Endothelial cell of umbilical vein (primary cell): ENCODE results near the gene DMD. TPM values are rescaled to one million over a fixed set of nuclear protein-coding genes. Genes with fewer than 3 reads are reported as not detected.

Source experiments
- BruUV-seq: library from RNA; stranded (reverse); fragments of 400-500 nt; replicated peaks from 2 replicates; lab custom pipeline; 2021; lab: Mats Ljungman, UMichigan
- CTCF ChIA-PET: fragments of 300-600, 350-600 bp; sonication (Branson Sonifier 250); formaldehyde crosslinking; loops from one replicate; lab custom pipeline; 2021; ENCODE audit warnings: antibody characterized with exemption, inconsistent platforms; lab: Charles Lee
- POLR2A ChIA-PET: fragments of 300-600, 350-600 bp; sonication (Branson Sonifier 250); formaldehyde crosslinking; loops from one replicate; lab custom pipeline; 2021; ENCODE audit warnings: antibody characterized with exemption, inconsistent platforms; lab: Charles Lee
- DNase-seq: peaks from one replicate; pipeline ENCODE4 v3.0.0-alpha.2; 2011; ENCODE audit warnings: low read depth, low spot score
- FAIRE-seq: peaks from 2 replicates; lab custom pipeline; 2011; peaks lifted over from hg19 to GRCh38; lab: Jason Lieb, UNC
- H2AFZ ChIP-seq: 2 replicates; pipeline ENCODE4 v1.6.0; 2012; ENCODE audit warnings: low read depth, low read length, control low read depth, inconsistent platforms
- H3K27ac ChIP-seq: 2 replicates; pipeline ENCODE4 v1.5.1; 2011; ENCODE audit warnings: low read depth, mild to moderate bottlenecking, control low read depth, low read length, moderate library complexity; ENCODE audit not compliant: insufficient read depth
- H3K27me3 ChIP-seq, 2 experiments: 2 replicates each; pipeline versions ENCODE4 v1.6.0 to v1.6.1; 2011; ENCODE audit warnings: low read length in 2 of 2, mixed read lengths in 1 of 2; ENCODE audit not compliant: control insufficient read depth in 2 of 2, insufficient read depth in 2 of 2
- H3K36me3 ChIP-seq, 2 experiments: 2 replicates in 1 of 2; 3 replicates in 1 of 2; pipeline ENCODE4 v1.5.1; 2011; ENCODE audit warnings: low read length in 2 of 2, mild to moderate bottlenecking in 1 of 2, moderate library complexity in 1 of 2; ENCODE audit not compliant: control insufficient read depth in 2 of 2, insufficient read depth in 2 of 2; ENCODE audit errors: extremely low read depth in 1 of 2
- H3K4me1 ChIP-seq: 3 replicates; pipeline ENCODE4 v1.5.1; 2011; ENCODE audit warnings: mild to moderate bottlenecking, low read length; ENCODE audit not compliant: control insufficient read depth, insufficient read depth; ENCODE audit errors: extremely low read depth
- H3K4me2 ChIP-seq: 2 replicates; pipeline ENCODE4 v1.6.1; 2011; ENCODE audit warnings: low read length, control low read depth, mixed read lengths; ENCODE audit not compliant: insufficient read depth
- H3K4me3 ChIP-seq, 3 experiments: fragments of 200-600 bp in 1 of 3; sonication (generic), shearing (Covaris generic) in 1 of 3; replicated peaks in 1 of 3; 2 replicates each; pipeline ENCODE4 v1.5.1; 2011 to 2016; ENCODE audit warnings: control low read depth in 3 of 3, low read length in 3 of 3, mild to moderate bottlenecking in 2 of 3, inconsistent platforms in 1 of 3, low read depth in 1 of 3, moderate library complexity in 1 of 3; ENCODE audit not compliant: insufficient read depth in 1 of 3
- H3K79me2 ChIP-seq: 2 replicates; pipeline ENCODE4 v1.6.0; 2012; ENCODE audit warnings: low read length, inconsistent platforms; ENCODE audit not compliant: control insufficient read depth, insufficient read depth
- H3K9ac ChIP-seq: replicated peaks from 2 replicates; pipeline ENCODE3; 2011; ENCODE audit warnings: low read length, control low read depth; ENCODE audit not compliant: insufficient read depth; ENCODE audit errors: extremely low read depth
- H3K9me1 ChIP-seq: replicated peaks from 3 replicates; pipeline ENCODE4 v1.6.0; 2011; ENCODE audit warnings: mild to moderate bottlenecking, low read length; ENCODE audit not compliant: control insufficient read depth, insufficient read depth; ENCODE audit errors: extremely low read depth
- H3K9me3 ChIP-seq: replicated peaks from 2 replicates; pipeline ENCODE4 v1.5.1; 2012; ENCODE audit warnings: low read length, inconsistent platforms; ENCODE audit not compliant: control insufficient read depth, insufficient read depth
- H4K20me1 ChIP-seq: replicated peaks from 2 replicates; pipeline ENCODE3; 2011; ENCODE audit warnings: mild to moderate bottlenecking, low read length; ENCODE audit not compliant: control insufficient read depth, insufficient read depth; ENCODE audit errors: extremely low read depth
- CTCF ChIP-seq, 2 donors: IDR thresholded peaks; 1 replicate in 1 of 2; 2 replicates in 1 of 2; pipeline ENCODE4 v1.5.1; 2011; ENCODE audit warnings: low read length in 2 of 2, mild to moderate bottlenecking in 2 of 2, moderate library complexity in 2 of 2, control low read depth in 1 of 2, inconsistent platforms in 1 of 2, low read depth in 1 of 2; ENCODE audit not compliant: insufficient read depth in 1 of 2; ENCODE audit errors: extremely low read depth in 1 of 2
- EZH2 ChIP-seq: IDR thresholded peaks from 2 replicates; pipeline ENCODE4 v1.6.1; 2012; ENCODE audit warnings: borderline replicate concordance, low read depth, mild to moderate bottlenecking, moderate library complexity, low read length, inconsistent platforms; ENCODE audit not compliant: severe bottlenecking
- FOS ChIP-seq: IDR thresholded peaks from 2 replicates; pipeline ENCODE4 v1.6.1; 2011; ENCODE audit warnings: mild to moderate bottlenecking, low read length, moderate library complexity, borderline replicate concordance; ENCODE audit not compliant: insufficient read depth
- GATA2 ChIP-seq: IDR thresholded peaks from 2 replicates; pipeline ENCODE4 v1.7.0; 2011; ENCODE audit warnings: low read depth, mild to moderate bottlenecking, moderate library complexity, mixed read lengths, low read length; ENCODE audit not compliant: insufficient read length, insufficient read depth
- JUN ChIP-seq: IDR thresholded peaks from 2 replicates; pipeline ENCODE4 v1.6.1; 2011; ENCODE audit warnings: borderline replicate concordance, low read depth; ENCODE audit not compliant: insufficient read length, insufficient read depth
- MAX ChIP-seq: IDR thresholded peaks from 2 replicates; pipeline ENCODE4 v1.6.1; 2011; ENCODE audit not compliant: insufficient read depth, insufficient read length
- MYC ChIP-seq: IDR thresholded peaks from one replicate; pipeline ENCODE4 v1.6.1; 2011; ENCODE audit warnings: mild to moderate bottlenecking, low read depth, low read length
- POLR2A ChIP-seq: IDR thresholded peaks from 2 replicates; pipeline ENCODE4 v1.6.1; 2012; ENCODE audit warnings: low read depth, mild to moderate bottlenecking, control low read depth, low read length
- POLR2AphosphoS5 ChIP-seq: IDR thresholded peaks from 2 replicates; pipeline ENCODE4 v1.6.1; 2012; ENCODE audit warnings: low read depth, mild to moderate bottlenecking, control low read depth, low read length, moderate library complexity; ENCODE audit not compliant: insufficient read depth
- dilution Hi-C: fragments of 300-500 bp; cut with MboI; formaldehyde crosslinking; loops from one replicate; pipeline ENCODE4 v1.15.0; 2019; ENCODE audit warnings: low sequenced_read_pairs; ENCODE audit not compliant: extremely low pct_ligation_motif_present
- intact Hi-C: fragments of 100-400 bp; cut with micrococcal nuclease; formaldehyde crosslinking; loops from one replicate; pipeline ENCODE4 v1.10.0; 2022
- polyA plus RNA-seq, 4 experiments: library from polyadenylated mRNA; depleted of rRNA in 3 of 4; stranded (reverse) in 3 of 4; unstranded in 1 of 4; fragments of >200 nt; gene quantifications; 2 replicates each; pipeline versions ENCODE4 v1.2.1 to v1.2.3, GENCODE V29; 2011 to 2012; ENCODE audit warnings: missing spikeins in 1 of 4
- total RNA-seq: library from RNA; stranded (reverse); gene quantifications from 2 replicates; pipeline ENCODE4 v1.2.3, GENCODE V29; 2021

DMD gene
- total and polyA plus RNA-seq, 2 donors (not counting 3 experiments of a cell fraction or from before 2014, with no cell fraction given), result 7.3 to 9.0 TPM

GRCh38 chrX:31706466-31706865 is 1504.9 kb downstream of the DMD start:
- no peak for DNase-seq
- H3K4me2 ChIP-seq, result no peak overlapping the region
- no peaks in the 10 kb centered on the region for H3K9me1 ChIP-seq
- H3K27me3 ChIP-seq, result no peaks in the 10 kb centered on the region
- H4K20me1 ChIP-seq, result no peaks in the 10 kb centered on the region
- H3K36me3 ChIP-seq, result no peaks in the 10 kb centered on the region
- H3K27ac ChIP-seq, result no peak overlapping the region
- no peak overlapping the region for H3K9ac ChIP-seq
- H3K4me3 ChIP-seq, result no peak overlapping the region
- BruUV-seq, result no TSS peak
- dilution Hi-C loops (no loop called here), intact Hi-C loops (no loop called here)
- no peaks in the 10 kb centered on the region for H3K4me1 ChIP-seq
- H2AFZ ChIP-seq, result no peak overlapping the region
- no peak for FAIRE-seq
- no peaks in the 10 kb centered on the region for H3K9me3 ChIP-seq
- ChIA-PET POLR2A (no interaction called here), CTCF (interaction anchor here (1.2 kb wide), 1 partner anchor 668 kb away, joined by 3 read pairs; no protein-coding TSS in a partner anchor)
- H3K79me2 ChIP-seq, result no peaks in the 10 kb centered on the region
- TF ChIP-seq JUN, result no peak
- TF ChIP-seq EZH2, result no peak
- TF ChIP-seq POLR2AphosphoS5, result no peak
- TF ChIP-seq MAX, result no peak
- no peak for TF ChIP-seq CTCF (IDR thresholded peaks at IDR 0.05; ENCODE audit: extremely low read depth in 1 of 2, insufficient read depth in 1 of 2, low read depth in 1 of 2, low read length in 2 of 2)
- TF ChIP-seq FOS, result no peak
- TF ChIP-seq GATA2, result no peak
- no peak for TF ChIP-seq POLR2A
- no peak for TF ChIP-seq MYC
